CD4-positive, alpha-beta T cell treated with Interleukin-15 for 1 hour (primary cell): ENCODE measurements around the gene MASTL.
"Not testable (repeated sequence)": the region's sequence is repeated elsewhere in the genome, so short reads cannot be mapped to it uniquely, and the experiment has no call there.

Experiments used
- DNase-seq: peaks from one replicate; pipeline ENCODE4 v3.0.0-alpha.2; 2020

Gene MASTL

GRCh38 chr10:27155066-27155754 is at the start of gene MASTL:
Gene MASTL, plus strand, starts transcription at chr10:27155352. Its CDS starts 75 bp downstream, at chr10:27155427.
- peak; percentile 97 for DNase-seq

GRCh38 chr10:27108165-27108564 is 47.0 kb upstream of the MASTL start:
- no peak for DNase-seq

- no peak for DNase-seq
These were observed 20.8 kb upstream of the MASTL start for GRCh38 chr10:27134371-27134770.

- no peak for DNase-seq
These were observed 16.9 kb upstream of the MASTL start for GRCh38 chr10:27138277-27138676.

- DNase-seq = no peak
These were observed 11.5 kb upstream of the MASTL start for GRCh38 chr10:27143686-27144085.

GRCh38 chr10:27145937-27146336 is 9.2 kb upstream of the MASTL start:
- no peak for DNase-seq

- no peak for DNase-seq
These were observed 7.5 kb upstream of the MASTL start for GRCh38 chr10:27147701-27148100.

GRCh38 chr10:27150261-27150660 is 4.9 kb upstream of the MASTL start:
- DNase-seq = no peak

GRCh38 chr10:27152687-27153086 is 2.5 kb upstream of the MASTL start:
- DNase-seq = no peak

GRCh38 chr10:27153329-27153728 is 1.8 kb upstream of the MASTL start:
- no peak for DNase-seq

GRCh38 chr10:27153845-27154193 is 1.3 kb upstream of the MASTL start:
- DNase-seq = peak; percentile 17

- not testable (repeated sequence) for DNase-seq
These were observed 1.4 kb downstream of the MASTL start for GRCh38 chr10:27156566-27156965.

- no peak for DNase-seq
These were observed 2.0 kb downstream of the MASTL start for GRCh38 chr10:27157150-27157549.

- DNase-seq = no peak
These were observed 3.3 kb downstream of the MASTL start for GRCh38 chr10:27158421-27158820.

GRCh38 chr10:27169849-27170248 is 14.7 kb downstream of the MASTL start:
- DNase-seq = no peak

GRCh38 chr10:27188259-27188658 is 33.1 kb downstream of the MASTL start:
- DNase-seq = no peak

GRCh38 chr10:27188897-27189296 is 33.7 kb downstream of the MASTL start:
- no peak for DNase-seq

- DNase-seq = no peak
These were observed 35.4 kb downstream of the MASTL start for GRCh38 chr10:27190508-27190907.

GRCh38 chr10:27192284-27192683 is 37.1 kb downstream of the MASTL start:
- DNase-seq = no peak

GRCh38 chr10:27197980-27198620 is 42.9 kb downstream of the MASTL start:
- DNase-seq = no peak

GRCh38 chr10:27203806-27204205 is 48.7 kb downstream of the MASTL start:
- no peak for DNase-seq

GRCh38 chr10:27207350-27207749 is 52.2 kb downstream of the MASTL start:
- DNase-seq = no peak

- DNase-seq = peak; percentile 35
These were observed 68.8 kb downstream of the MASTL start for GRCh38 chr10:27223964-27224363.

GRCh38 chr10:27225011-27225590 is 69.9 kb downstream of the MASTL start:
- DNase-seq = peak; percentile 28
